HG03521 (cell line): ENCODE results near the gene PARN.

Experiments
- ATAC-seq: cut with Tn5 transposase; IDR thresholded peaks from one replicate; pipeline ENCODE4 v1.9.1; 2021; ENCODE audit warnings: mild to moderate bottlenecking, moderate library complexity; ENCODE audit not compliant: unreplicated experiment

The PARN gene

GRCh38 chr16:14501331-14502255 lies 128.5 kb downstream of the PARN start:
- ATAC-seq, result no peak

- ATAC-seq, result no peak
Measured at GRCh38 chr16:14500791-14501190, 129.3 kb downstream of the PARN start.

GRCh38 chr16:14499110-14499509 lies 130.9 kb downstream of the PARN start:
- no peak for ATAC-seq

GRCh38 chr16:14497245-14498082 lies 132.6 kb downstream of the PARN start:
- ATAC-seq, result no peak

- ATAC-seq, result no peak
Measured at GRCh38 chr16:14496786-14497185, 133.3 kb downstream of the PARN start.

GRCh38 chr16:14496047-14496770 lies 133.9 kb downstream of the PARN start:
- ATAC-seq, result no peak

GRCh38 chr16:14495213-14496046 lies 134.6 kb downstream of the PARN start:
- ATAC-seq, result no peak

- no peak for ATAC-seq
Measured at GRCh38 chr16:14494396-14494966, 135.6 kb downstream of the PARN start.

GRCh38 chr16:14493791-14494190 lies 136.3 kb downstream of the PARN start:
- no peak for ATAC-seq

GRCh38 chr16:14492614-14493013 lies 137.4 kb downstream of the PARN start:
- ATAC-seq, result no peak

GRCh38 chr16:14491861-14492529 lies 138.1 kb downstream of the PARN start:
- no peak for ATAC-seq

GRCh38 chr16:14490235-14490634 lies 139.8 kb downstream of the PARN start:
- no peak for ATAC-seq

GRCh38 chr16:14489460-14489859 lies 140.6 kb downstream of the PARN start:
- ATAC-seq, result no peak

- ATAC-seq, result no peak
Measured at GRCh38 chr16:14487579-14487978, 142.5 kb downstream of the PARN start.

GRCh38 chr16:14486520-14487303 lies 143.3 kb downstream of the PARN start:
- ATAC-seq, result no peak

GRCh38 chr16:14485811-14486519 lies 144.1 kb downstream of the PARN start:
- no peak for ATAC-seq

- no peak for ATAC-seq
Measured at GRCh38 chr16:14485121-14485551, 144.9 kb downstream of the PARN start.

- no peak for ATAC-seq
Measured at GRCh38 chr16:14483819-14484385, 146.2 kb downstream of the PARN start.
